Activated T-cell treated with anti-CD3 and anti-CD28 coated beads for 24 hours (primary cell): ENCODE results near the gene IQGAP1.
A peak's percentile ranks its signal among the peaks of the same experiment; 100 is the strongest.
"Not testable (repeated sequence)": the region's sequence is repeated elsewhere in the genome, so short reads cannot be mapped to it uniquely, and the experiment has no call there.

Source experiments
- DNase-seq: peaks from one replicate; pipeline ENCODE4 v3.0.0-alpha.2; 2020; ENCODE audit warnings: low read depth

The IQGAP1 gene

DNA sequence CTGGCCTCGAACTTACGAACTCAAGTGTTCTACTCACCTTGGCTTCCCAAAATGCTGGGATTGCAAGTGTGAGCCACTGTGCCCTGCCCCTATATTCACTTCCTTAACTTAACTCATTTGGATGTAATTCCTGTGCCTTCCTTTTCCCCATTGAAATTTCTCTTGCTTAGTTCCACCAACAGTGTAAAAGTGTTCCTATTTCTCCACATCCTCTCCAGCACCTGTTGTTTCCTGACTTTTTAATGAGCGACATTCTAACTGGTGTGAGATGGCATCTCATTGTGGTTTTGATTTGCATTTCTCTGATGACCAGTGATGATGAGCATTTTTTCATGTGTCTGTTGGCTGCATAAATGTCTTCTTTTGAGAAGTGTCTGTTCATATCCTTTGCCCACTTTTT, 21.5 kb downstream of the IQGAP1 start:
- DNase-seq: not testable (repeated sequence)

DNA sequence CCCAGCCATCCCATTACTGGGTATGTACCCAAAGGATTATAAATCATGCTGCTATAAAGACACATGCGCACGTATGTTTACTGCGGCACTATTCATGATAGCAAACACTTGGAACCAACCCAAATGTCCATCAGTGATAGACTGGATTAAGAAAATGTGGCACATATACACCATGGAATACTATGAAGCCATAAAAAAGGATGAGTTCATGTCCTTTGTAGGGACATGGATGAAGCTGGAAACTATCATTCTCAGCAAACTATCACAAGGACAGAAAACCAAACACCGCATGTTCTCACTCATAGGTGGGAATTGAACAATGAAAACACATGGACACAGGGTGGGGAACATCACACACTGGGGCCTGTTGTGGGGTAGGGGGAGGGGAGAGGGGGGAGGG, 22.3 kb downstream of the IQGAP1 start:
- not testable (repeated sequence) for DNase-seq

DNA sequence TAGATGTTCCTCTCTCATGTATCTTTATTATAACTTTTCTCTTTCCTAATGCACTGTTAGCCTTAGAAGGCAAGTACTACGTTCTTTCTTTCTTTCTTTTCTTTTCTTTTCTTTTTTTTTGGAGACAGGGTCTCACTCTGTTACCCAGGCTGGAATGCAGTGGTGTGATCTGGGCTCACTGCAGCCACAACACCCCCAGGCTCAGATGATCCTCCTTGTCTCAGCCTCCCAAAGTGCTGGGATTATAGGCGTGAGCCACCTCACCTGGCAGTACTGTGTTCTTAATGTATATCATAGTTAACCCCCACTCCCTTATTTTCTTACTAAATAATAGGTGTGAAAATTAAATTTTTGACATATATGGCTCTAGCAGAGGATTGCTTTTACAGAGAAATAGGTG, 23.1 kb downstream of the IQGAP1 start:
- no peak for DNase-seq

DNA sequence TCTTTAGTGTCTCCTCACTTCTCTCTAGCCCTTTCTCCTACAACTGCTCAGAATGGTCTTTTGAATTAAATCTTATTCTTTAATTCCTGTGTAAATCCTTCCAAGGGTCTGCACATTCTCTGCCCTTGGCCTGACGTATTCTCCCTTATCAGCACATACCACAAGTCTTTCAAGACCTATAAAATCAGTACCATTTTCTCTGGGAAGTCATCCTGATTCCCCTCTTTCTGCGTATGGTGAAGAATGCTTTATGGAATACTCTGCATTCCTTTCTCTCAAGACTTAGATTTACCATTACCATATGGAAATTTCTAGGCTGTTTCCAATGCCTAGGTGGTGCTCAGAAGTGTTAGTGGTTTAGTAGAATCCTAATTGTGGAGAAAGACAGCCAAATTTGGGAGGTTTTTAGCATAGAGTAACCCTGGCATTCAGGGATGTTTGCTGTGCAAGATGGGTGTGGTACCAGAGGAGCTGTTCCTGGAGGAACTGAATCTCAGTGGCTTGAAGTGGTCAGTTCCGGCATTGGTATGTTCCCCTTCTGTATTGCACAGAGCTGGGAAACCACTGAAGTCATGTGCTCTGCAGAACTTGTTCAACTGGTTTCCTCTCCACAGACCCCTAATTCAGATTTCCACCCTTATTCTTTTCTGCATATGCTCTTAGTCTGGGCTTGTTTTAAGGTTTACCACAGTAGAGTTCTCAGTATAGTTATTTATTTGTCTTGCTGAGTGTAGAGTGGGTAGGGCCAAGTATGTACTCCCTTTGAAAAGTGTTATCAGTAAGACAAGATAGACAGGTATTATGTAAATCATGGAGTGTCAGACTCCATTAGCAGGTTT, 24.5 kb downstream of the IQGAP1 start:
- DNase-seq: no peak

DNA sequence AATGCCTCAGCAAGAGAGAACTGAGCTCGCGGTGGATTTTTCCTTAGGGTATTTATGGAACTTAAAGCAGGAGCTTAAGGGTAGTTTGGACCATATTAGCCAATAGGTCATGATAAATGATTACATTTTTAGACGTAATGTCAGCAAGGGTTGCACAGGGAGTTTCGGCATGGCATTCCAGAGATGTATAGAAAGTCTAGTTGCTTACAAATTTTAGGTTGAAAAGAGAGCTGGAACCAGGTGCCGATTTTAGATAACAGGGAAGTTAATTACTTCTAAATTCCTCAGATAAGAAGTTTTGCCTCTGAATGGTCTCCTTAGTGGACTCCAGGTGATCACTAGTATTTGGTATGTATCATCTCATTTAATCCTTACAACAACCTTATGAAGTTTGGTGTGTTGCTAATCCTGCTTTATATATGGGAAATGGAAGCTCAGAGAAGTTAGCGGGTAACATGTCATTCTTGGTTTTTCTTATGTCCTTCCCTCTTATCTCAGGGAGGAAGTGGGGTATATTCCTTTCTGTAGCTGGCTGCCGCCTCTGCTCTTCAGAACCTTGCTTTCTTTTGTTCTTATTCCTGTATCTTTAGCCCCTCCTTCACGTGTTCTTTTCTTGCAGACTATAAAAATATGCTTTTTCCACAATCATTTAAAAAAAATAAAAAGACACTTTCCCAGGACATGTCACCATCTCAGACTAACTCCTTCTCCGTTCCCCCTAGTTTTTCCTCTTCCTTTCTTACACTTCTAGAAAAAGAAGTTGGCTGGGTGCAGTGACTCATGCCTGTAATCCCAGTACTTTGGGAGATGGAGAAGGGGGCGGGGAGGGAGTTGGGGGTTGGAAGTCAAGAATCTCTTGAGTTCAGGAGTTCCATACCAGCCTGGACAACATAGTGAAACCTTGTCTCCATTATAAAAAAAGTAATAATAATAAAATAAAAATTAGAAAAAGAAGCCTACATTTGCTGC, 25.7 kb downstream of the IQGAP1 start:
- DNase-seq: no peak

DNA sequence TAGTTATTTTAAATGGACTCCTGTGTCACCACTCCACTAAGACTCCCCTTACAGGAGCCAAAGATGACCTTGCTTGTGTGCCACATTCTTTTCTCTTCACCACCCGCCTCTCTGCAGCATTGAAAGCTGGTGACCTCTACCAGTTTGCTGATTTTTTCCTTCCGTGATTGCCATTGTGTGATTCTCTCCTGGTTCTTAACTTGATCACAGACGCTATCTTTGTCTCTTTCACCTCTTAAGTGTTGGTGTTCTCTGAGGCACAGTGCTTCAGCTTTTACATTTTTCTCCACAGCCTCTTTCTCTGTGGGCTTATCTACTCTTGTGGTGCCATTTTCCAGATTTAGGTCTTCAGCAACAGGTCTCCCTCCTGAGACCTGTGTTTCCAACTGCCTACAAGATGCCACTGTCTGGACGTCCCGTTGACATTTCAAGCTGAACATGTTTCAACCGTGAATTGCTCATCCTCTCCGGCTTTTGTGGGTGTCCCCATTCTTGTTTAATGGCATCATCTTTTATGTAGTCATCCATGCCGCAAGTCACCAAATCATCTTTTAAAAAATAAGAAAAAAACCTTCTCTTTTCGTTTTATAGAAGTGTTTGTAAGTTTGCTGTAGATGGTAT, 26.5 kb downstream of the IQGAP1 start:
- DNase-seq: no peak

DNA sequence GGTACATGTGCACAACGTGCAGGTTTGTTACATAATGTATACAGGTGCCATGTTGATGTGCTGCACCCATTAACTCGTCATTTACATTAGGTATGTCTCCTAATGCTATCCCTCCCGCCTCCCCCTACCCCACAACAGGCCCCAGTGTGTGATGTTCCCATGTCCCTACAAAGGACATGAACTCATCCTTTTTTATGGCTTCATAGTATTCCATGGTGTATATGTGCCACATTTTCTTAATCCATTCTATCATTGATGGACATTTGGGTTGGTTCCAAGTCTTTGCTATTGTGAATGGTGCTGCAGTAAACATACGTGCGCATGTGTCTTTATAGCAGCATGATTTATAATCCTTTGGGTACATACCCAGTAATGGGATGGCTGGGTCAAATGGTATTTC, 28.0 kb downstream of the IQGAP1 start:
- not testable (repeated sequence) for DNase-seq

DNA sequence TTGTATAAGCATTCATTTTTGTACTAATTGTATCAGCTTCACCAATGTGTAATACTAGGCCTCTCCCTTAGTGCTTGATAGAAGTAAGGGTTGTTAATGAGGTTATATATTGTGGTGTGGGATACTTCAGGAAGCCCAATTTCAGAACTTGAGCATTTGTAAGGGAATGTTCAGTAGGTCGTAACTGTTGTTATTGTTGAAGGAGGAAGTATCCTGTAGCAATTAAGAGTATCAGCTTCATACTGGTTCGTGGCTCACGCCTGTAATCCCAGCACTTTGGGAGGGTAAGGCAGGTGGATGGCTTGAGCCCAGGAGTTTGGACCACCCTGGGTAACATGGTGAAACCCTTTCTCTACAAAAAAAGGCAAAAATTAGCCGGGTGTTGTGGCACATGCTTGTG, 30.6 kb downstream of the IQGAP1 start:
- DNase-seq: no peak

DNA sequence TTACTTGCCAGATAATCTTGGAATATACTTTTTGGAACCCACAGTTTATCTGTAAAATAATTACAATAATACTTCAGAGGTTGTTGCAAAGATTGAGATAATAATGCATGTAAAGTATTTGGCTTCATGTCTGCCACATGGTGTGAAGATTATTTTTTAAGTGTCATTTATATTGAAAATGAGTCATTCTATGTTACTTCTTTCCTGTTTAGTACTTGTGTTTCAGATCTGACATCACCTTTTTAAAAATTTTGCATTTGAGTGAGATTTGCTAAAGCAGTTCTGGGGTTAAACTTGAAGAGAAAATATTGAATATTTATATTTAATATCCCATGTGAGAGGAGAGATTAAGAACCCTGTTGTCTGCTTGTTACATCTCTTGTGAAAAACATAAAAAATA, 31.2 kb downstream of the IQGAP1 start:
- DNase-seq: no peak

DNA sequence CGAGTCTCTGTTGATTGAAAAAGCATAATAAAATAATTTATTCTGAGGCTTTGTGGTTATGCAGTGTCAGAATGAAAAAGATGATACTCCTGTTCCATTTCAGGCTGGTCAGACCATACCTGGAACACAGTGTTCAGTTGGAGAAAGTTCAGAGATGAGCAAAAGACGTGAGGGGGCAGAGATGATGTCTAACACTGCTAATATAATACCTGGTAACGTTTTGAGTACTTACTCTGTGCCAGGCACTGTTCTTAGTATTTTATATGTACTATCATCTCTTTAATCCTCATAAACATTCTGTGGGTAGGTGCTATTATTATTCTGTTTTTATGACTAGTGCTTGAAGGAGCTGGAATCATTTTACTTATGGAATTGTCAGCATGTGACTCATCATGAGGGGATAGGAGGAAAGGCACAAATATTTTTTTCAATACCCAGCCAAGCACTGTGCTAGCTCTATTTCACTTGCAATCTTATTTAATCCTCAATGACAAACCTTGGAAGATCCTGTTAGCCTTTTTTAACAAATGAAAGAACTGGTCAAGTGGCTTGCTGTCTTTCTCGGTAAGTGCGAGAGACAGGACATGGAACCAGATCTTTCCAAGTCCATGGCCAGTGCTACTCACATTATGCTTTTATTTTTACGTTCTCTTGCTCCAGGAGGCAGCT, 31.8 kb downstream of the IQGAP1 start:
- peak; percentile 33 for DNase-seq

DNA sequence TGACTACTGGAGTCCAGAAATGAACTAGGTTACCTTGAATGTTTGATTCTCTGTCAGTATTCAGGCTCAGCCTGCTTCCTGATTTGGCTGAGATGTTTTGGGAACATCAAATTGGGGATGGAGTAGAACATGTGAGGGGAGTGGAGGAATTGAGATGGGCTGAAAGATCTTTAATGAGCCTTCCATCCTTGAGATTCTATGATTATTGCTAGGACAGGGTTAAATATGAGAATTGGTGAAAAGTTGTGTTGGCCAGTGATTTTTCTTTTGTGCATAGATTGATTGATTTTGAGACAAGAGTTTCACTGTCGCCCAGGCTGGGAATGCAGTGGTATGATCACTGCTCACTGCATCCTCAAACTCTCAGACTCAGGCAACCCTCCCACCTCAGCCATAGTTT, 32.4 kb downstream of the IQGAP1 start:
- no peak for DNase-seq

DNA sequence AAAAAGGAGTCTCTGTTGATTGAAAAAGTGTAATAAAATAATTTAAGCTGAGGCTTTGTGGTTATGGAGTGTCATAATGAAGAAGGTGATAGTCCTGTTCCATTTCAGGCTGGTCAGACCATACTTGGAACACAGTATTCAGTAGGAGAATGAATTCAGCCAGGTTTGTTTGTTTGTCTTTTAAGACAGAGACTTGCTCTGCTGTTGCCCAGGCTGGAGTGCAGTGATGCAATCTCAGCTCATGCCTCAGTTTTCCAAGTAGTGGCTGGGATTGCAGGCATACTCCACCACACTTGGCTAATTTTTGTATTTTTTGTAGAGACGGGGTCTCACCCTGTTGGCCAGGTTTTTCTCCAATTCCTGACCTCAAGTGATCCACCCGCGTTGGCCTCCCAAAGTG, 33.5 kb downstream of the IQGAP1 start:
- no peak for DNase-seq

DNA sequence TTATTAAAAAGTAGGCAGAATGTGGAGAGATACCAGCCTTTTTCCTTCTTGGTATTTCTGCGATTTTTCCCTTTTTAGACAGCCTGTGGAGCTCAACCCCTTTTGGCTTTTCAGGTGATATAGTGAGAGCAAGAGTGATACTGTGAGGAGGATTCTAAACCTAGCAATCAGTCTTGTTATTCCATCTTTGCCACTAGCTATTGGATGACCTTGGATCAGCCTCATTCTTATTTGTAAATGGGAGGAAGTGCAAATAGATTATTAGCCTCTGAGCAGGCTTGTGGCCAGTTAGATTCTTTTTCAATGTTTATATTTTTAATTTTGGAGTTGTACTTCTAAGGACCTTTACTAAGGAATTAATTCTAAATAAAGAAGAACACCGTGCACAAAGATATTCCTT, 34.0 kb downstream of the IQGAP1 start:
- no peak for DNase-seq

DNA sequence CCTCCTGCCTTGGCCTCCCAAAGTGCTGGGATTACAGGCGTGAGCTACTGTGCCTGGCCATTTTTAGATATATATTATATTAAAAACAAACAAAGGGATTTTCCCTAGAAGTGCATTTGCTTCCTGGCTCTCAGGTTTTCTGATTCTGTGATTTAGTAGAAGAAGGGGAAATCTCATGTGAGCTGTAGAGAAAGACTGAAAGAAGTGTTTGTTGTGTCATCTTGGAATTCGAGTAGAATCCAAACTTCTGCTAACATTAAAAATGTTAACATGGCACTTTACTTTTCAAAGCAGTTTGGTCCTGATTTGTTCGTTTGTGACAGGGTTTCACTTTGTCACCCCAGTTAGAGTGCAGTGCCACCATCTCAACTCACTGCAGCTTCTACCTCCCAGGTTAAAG, 34.9 kb downstream of the IQGAP1 start:
- no peak for DNase-seq

DNA sequence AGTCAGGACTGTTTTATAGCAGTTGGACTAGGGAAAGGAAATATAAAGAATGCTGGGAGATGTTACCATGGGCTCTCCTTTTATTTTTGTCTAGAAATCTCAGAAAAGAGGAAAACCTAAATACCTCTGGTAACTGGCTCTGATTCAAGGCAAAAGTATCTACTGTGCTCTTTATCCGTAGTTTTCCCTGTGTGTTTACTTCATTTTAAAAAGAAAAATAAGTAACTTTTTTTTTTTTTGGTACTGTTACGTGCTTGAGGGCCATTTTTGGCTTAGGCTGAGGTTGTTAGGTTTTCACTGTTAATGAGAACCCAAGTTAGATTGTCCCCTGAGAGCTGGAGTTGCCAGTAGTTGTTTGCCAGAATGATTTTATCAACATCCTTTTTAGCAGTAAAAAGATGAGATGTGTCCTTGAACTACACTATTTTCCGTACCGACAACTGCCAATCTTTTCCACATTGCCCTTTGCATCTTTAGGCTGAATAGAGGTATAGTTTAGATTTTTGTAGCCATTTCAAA, 35.8 kb downstream of the IQGAP1 start:
- DNase-seq: no peak

DNA sequence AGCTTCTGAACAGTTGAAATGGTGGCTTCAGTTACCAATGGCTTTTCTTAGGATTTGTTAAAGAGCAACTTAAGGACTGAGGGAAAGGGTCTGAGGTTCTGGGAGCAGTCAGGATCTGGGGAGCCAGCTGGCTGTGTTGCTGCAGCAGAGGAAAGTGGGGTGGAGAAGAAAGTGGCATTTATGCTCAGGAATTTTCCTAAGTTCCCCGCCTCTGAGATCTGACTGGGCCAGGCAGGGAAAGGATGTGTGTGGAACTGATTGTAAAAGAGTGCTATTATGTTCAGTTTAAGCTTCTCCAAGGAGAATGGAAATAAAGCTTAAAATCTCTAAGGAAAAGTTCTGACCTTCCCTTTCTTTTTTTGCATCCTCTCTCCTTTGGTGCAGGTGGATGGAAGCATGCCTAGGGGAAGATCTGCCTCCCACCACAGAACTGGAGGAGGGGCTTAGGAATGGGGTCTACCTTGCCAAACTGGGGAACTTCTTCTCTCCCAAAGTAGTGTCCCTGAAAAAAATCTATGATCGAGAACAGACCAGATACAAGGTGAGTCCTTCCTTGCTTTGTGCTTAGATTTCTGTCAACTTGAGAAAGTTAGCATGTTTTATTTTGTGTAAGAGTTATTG, 37.8 kb downstream of the IQGAP1 start:
- no peak for DNase-seq

DNA sequence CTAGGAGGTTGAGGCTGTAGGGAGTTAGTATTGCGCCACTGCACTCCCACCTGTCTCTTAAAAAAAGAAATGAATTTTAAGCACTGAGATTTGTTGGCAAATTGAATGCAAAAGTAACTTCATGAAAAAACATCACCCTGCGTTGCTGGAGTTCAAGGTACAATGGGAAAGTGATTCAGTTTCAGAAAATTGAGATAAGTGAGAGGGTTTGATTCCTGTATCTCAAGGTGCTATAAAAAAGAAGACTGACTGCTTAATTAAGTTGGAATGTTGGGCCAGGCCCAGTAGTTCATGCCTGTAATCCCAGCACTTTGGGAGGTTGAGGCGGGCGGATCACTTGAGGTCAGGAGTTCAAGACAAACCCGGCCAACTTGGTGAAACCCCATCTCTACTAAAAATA, 39.1 kb downstream of the IQGAP1 start:
- no peak for DNase-seq

DNA sequence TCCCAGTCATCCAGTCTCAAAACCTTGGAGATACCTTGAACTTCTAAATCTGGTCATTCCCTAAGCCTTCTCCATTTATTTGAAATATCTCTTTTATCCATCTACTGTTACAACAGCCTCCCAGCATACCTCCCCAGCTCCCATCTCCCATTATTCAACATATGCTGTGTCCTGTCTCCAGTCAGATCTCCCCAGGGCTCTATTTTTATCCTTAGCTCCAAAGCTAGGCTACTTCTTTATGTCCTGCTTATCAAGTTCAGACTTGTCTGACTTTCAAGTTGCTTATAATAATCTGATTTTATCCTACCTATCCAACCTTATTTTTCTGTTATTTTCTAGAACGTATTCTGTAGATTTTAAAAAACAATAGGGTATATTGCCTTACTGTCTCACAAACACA, 44.2 kb downstream of the IQGAP1 start:
- DNase-seq: no peak

DNA sequence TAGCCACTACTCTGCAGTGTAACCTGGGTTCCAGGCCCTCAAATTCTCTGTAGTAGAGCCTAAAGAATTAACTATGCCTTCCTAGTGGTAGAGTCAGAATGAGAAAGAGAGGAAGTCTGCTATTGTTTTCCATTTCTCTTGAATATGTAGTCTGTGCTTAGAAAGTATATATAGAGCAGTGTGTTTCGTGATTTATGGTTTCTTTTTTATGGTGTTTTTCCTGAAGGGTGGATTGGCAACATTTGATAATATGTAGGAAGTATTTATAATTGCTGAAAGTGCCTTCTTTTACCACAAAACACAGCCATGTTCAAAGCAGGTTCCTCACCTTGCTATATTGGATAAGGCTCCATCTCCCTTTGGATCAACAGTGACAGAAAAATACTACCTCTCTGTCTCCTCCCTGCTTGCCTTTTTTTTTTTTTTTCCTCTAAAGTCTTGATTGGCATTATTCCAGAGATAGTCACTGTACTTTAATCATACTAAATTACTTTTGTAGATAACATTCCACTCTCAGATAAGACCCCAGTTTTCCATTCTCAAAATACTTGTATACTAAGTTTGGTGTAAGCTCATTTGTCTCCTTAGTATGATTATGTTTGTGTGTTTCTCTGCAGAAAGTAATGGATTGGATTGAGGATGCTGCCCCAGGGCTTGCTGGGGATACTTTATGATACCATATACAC, 47.8 kb downstream of the IQGAP1 start:
- no peak for DNase-seq

DNA sequence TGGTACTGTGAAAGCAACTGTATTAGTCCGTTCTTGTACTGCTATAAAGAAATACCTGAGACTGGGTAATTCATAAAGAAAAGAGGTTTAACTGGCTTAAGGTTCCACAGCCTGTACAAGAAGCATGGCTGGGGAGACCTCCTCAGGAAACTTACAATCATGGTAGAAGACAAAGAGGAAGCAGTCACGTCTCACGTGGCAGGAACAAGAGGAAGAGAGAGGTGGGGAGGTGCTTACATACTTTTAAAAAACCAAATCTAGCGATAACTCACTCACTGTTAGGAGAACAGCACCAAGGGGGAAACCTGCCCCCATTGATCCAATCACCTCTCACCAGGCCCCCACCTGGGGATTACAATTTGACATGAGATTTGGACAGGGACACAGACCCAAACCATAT, 48.9 kb downstream of the IQGAP1 start:
- DNase-seq: no peak

DNA sequence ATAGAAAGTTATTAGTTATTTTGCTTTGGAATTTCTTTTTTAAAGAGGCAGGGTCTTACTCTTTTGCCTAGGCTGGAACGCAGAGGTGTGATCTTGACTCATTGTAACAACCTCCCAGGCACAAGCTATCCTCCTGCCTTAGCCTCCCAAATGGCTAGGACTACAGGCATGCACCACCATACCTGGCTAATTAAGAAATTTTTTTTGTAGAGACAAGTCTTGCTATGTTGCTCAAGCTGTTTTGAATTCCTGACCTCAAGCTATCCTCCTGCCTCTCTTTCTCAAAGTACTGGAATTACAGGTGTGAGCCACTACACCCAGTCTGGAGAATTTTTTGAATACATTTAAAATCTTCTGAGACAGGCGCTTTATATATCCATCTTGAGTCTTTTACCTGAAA, 49.5 kb downstream of the IQGAP1 start:
- DNase-seq: no peak
